Germinal center (tissue), 1 donor: ENCODE data around the gene FBXO30.
A peak's percentile ranks its signal among the peaks of the same experiment; 100 is the strongest.

Experiments
- DNase-seq: peaks from one replicate; pipeline ENCODE4 v3.0.0; 2012; ENCODE audit warnings: mixed read lengths, low spot score

FBXO30 gene, protein sequence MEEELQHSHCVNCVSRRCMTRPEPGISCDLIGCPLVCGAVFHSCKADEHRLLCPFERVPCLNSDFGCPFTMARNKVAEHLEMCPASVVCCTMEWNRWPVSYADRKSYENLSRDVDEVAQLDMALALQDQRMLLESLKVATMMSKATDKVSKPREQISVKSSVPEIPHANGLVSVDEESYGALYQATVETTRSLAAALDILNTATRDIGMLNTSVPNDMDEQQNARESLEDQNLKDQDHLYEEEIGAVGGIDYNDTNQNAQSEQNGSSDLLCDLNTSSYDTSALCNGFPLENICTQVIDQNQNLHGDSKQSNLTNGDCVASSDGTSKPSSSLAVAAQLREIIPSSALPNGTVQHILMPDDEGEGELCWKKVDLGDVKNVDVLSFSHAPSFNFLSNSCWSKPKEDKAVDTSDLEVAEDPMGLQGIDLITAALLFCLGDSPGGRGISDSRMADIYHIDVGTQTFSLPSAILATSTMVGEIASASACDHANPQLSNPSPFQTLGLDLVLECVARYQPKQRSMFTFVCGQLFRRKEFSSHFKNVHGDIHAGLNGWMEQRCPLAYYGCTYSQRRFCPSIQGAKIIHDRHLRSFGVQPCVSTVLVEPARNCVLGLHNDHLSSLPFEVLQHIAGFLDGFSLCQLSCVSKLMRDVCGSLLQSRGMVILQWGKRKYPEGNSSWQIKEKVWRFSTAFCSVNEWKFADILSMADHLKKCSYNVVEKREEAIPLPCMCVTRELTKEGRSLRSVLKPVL

GRCh38 chr6:145814501-145815308 lies at the start of gene FBXO30:
Gene FBXO30 (minus strand): TSS chr6:145814795. CDS start chr6:145806405, 8,390 bp downstream.
- peak; percentile 91 for DNase-seq

DNA sequence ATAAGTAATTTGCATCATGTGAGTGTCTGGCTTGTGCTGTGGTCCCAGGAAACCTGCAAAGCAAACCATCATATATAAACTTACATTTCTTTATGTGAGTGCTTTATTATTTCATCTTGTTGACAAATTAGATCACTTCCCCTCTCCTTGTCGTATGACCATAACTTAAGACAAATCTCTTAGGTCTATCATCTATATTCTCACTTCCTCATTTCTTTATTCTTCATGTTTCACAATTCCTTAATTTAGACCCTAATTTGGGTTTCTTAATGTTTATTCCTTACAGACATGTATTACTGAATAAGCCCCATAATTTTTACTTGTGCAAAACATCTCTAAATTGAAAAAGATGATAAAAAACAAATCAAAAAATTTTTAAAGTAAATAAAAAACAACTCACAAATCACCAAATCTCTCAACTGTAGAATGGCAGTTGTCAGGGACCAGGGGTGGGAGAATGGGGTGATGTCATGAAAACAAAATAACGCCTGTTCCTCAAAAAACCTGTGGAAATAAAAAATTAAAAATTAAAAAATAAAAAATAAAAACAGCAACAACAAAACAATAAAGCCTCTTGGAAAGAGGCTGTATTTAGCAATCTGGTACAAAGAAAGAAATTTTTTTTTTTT lies 49.5 kb upstream of the FBXO30 start:
- peak; percentile 15 for DNase-seq

DNA sequence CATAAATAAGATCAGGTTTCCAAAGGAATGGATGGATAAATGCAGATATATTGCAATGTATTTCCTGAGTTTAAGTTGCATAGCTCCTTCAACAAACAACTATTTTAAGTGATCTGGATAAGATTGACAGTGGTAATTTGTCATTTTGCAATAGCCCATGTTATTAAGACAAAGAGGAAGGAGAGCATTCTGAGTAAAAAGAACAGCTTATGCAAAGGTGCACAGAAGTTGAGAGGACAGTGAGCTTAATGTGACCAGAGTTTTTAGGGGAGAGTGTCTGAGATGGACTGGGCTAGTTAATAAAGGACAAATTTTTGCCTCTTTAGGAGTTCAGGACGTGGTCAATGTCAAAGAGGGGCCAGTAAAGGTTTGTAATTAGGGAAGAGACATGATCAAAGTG lies 48.8 kb upstream of the FBXO30 start:
- no peak for DNase-seq

DNA sequence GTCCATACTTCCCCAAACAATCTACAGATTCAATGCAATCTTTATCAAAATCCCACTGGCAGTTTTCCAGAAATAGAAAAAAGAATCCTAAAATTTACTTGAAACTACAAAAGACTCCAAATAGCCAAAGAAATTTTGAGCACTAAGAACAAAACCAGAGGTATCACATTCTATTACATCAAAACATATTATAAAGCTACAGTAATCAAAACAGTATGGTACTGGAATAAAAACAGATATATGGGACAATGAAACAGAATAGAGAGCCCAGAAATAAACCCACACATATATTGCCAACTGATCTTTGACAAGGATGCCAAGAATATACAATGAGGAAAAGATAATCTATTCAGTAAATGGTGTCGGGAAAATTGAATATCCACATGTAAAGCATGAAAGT lies 46.0 kb upstream of the FBXO30 start:
- no peak for DNase-seq

DNA sequence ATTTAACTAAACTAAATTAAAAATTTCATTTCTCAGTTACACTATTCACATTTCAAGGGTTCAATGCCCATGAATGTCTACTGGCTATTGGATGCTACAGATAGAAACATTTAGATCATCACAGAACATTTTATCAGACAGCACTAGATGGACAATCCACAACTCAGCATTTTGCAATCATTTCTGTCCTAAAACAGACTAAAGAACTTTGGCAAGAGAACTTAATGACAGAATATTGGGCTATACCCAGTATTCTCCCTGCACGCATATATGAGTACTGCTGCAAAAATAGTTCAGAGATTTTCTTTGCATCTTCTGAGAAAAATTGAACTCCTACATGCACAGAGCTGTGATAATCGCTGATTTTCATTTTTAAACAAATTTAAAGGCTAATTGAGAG lies 36.1 kb upstream of the FBXO30 start:
- no peak for DNase-seq

DNA sequence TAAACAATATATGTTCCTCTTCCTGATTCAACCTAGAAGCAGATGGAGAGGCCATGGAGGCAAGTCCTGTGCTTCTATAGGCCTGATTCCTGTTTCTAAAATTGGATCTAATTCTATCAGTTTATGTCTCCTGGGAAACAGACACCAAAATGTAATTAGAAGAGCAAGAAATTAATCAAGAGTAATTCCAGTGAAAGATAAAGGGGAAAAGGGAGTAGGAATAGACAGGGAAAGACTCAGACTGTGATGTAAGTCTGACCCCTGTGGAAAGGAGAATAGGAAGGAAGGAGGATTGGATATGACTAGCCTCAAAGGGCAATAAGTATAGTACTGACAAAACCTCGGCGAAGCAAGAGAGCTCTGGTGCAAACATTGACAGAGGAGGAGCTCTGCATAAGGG lies 33.9 kb upstream of the FBXO30 start:
- no peak for DNase-seq

- no peak for DNase-seq
These were observed 31.0 kb upstream of the FBXO30 start for GRCh38 chr6:145845557-145845956.

DNA sequence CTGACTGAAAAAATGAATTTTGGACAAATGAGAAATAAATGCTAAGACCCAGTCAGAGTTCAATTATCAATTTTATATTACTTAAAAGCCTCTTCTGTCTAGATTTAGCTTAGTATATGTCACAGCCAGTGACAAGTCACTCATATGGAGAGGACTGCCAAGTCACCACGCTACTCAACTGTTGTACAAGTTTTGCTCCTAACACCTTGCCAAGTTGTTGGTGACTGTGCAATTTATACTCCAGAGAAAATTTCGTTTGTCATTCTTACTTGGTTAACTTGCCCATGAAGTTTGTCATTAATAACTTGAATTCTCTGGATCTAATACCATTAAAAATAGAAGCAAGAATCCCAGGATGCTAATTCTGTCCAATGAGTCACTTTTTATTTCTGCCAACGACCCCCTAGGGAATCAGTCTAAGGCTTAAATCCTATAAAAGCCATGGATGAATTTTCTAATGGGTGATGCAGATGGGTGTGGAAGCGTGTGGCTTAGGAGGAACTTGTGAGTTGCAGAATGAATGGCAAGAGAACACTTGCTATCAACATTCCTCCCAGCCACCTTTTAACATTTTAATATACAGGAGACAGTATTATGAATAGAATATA lies 30.4 kb upstream of the FBXO30 start:
- no peak for DNase-seq

GRCh38 chr6:145842693-145843546 lies 28.3 kb upstream of the FBXO30 start:
- DNase-seq = no peak

- no peak for DNase-seq
These were observed 27.1 kb upstream of the FBXO30 start for GRCh38 chr6:145841668-145842067.

DNA sequence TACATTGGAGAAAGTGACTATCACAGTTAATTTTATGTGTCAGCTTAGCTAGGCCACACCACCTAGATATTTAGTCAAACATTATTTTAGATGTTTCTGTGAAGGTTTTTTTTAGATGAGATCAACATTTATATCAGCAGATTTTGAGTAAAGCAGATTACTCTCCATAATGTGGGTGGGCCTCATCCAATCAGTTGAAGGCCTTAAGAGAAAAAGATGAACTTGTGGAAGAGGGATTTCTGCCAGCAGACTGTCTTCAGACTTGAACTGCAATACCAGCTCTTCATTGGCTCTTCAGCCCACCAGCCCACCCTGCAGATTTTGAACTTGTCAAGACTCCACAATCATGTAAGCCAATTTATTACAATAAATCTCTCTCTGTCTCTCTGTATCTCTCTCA lies 25.1 kb upstream of the FBXO30 start:
- DNase-seq = no peak

GRCh38 chr6:145838305-145838704 lies 23.7 kb upstream of the FBXO30 start:
- no peak for DNase-seq

- no peak for DNase-seq
These were observed 22.2 kb upstream of the FBXO30 start for GRCh38 chr6:145836772-145837171.

- DNase-seq = no peak
These were observed 21.6 kb upstream of the FBXO30 start for GRCh38 chr6:145836170-145836569.

- no peak for DNase-seq
These were observed 16.0 kb upstream of the FBXO30 start for GRCh38 chr6:145830612-145831011.

DNA sequence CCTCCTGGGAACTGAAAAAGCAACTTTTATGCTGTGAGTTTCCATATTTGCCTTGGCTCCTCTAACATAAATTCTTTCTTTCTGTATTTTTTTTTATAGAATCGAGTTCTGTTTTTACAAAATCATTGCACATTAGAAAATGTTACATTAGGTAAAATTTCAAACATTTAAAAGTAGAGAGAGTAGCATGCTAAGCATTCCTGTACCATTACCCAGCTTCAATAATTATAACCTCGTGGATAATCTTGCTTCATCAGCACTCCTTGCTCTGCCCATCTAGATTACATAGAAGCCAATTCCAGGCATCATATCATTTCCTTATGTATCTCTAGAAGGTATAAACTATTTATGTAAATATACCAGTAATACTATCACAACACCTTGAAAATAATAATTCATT lies 15.4 kb upstream of the FBXO30 start:
- DNase-seq = no peak

- DNase-seq = no peak
These were observed 14.5 kb upstream of the FBXO30 start for GRCh38 chr6:145829102-145829501.

DNA sequence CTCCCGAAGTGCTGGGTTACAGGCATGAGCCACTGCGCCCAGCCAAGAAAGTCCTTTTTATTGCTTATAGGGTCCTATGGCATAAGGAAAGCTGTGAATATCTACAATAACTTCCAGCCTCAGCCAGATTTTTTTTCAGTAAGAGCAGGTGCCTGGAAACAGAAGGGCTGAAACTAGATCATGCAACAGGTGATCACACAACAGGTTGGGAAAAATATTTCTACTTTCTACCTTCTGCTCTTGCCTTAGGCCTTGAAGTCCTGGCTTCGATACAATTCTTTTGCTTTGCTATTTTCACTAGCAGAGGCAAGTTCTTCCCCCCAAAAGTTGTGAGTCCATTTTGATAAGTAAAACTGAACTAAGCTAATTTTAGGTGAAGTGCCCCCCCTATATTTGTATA lies 9.7 kb upstream of the FBXO30 start:
- DNase-seq = no peak

DNA sequence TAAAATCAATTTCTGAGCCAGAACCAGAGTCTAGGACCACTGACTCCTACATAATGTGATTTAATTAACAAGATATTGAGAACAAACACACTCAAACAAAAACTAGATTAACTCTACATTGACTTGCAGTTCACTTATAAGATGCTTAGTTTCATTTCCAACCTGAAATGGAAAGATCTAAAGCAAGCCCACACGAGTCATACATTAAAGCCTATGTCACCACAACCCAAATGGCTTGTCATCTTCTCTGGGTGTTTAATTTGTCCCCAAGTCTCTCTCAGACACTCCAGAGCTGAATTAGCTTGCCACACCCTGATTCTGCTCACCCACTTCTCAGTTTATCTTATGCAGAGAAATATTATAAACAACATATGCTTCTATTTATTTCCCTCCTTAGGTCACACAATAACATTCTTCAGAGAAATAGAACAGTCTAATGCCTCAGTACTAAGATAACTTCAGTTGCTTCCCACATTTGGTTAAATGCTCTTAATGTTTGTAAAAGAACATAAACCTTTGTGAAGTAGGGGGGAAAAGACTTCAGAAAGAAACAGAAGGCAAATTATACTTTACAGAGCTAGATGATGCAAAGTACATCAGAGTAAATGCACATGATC lies 8.8 kb upstream of the FBXO30 start:
- DNase-seq = no peak

GRCh38 chr6:145822456-145822855 lies 7.9 kb upstream of the FBXO30 start:
- DNase-seq = no peak
